ENCODE data around the gene RNF34.

- no peak for TF ChIP-seq NR2C2 (CRISPR knock-in tag; IDR thresholded peaks at IDR 0.05)
- TF ChIP-seq SP1 (CRISPR knock-in tag; conservative IDR thresholded peaks at IDR 0.05): no peak
- no peak for TF ChIP-seq CTCF (IDR thresholded peaks at IDR 0.05)
- TF ChIP-seq E2F4 (CRISPR knock-in tag; IDR thresholded peaks at IDR 0.05; ENCODE audit: borderline replicate concordance, low read depth): no peak
Measured at GRCh38 chr12:121439715-121440114, 39.8 kb downstream of the RNF34 start.

All from WTC11 (cell line).